Gastroesophageal sphincter (tissue), 3 donors: ENCODE data around the gene FHDC1.

Source experiments
- CTCF ChIP-seq, 4 experiments: fragments of 200-600 bp in 2 of 4; fragments of 450-650 bp in 2 of 4; sonication (generic) in 1 of 4; IDR thresholded peaks; one replicate each; pipeline ENCODE4 v1.5.1; 2017 to 2019; ENCODE audit warnings: antibody characterized with exemption in 4 of 4, mild to moderate bottlenecking in 2 of 4, moderate library complexity in 2 of 4
- POLR2A ChIP-seq, 2 donors: fragments of 450-650 bp; IDR thresholded peaks; one replicate each; pipeline ENCODE4 v1.6.1; 2017; ENCODE audit warnings: antibody characterized with exemption in 2 of 2, mild to moderate bottlenecking in 2 of 2, moderate library complexity in 1 of 2

- TF ChIP-seq CTCF (IDR thresholded peaks at IDR 0.05): no peak
- TF ChIP-seq POLR2A (IDR thresholded peaks at IDR 0.05): no peak
Observed at GRCh38 chr4:152941411-152941810, 5.3 kb downstream of the FHDC1 start.
